ENCODE data around the gene DNAAF2. TPM values are rescaled to one million over a fixed set of nuclear protein-coding genes. Genes with fewer than 3 reads are reported as not detected.

DNAAF2 gene
- total and polyA plus RNA-seq, 2 donors (not counting 1 experiment from before 2014, with no cell fraction given): 8.5 to 26.9 TPM

DNA sequence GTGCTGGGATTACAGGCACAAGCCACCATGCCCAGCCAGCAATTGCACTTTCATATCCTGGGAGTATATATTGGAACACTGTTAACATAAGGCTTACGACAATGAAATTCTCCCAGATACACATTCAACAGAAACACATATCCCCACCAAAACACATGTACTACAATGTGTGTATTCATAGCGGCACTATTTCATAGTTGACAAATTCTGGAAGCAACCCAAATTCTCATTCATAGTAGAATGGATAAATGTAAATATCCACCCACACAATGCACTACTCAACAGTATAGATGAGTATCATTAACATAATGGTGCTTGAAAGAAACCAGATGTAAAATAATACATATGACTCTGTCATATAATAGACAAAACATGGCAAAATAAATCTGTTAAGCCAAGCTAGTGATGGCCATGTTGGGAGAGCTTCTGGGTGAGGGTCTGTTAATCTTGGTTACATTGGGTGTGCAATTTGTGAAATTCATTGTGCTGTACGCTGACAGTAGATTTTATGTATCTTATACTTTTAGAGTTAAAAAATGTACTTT lies 2.6 kb upstream of the DNAAF2 start:
- Histone ChIP-seq H3K9me3 (ENCODE audit: control extremely low read depth in 1 of 3, control insufficient read depth in 2 of 3, insufficient read depth in 1 of 3, low read length in 2 of 3) (no peaks in the 10 kb centered on the region), H3K4me1 (ENCODE audit: control insufficient read depth in 2 of 2, insufficient read depth in 2 of 2, low read length in 2 of 2) (peaks cover 26 to 27% of the 10 kb centered on the region in 2 donors), H3K27ac (ENCODE audit: low read length in 2 of 2) (no peak overlapping the region), H3K4me2 (replicated peaks; ENCODE audit: low read depth, low read length, poor library complexity, severe bottlenecking) (no peak overlapping the region), H2AFZ (ENCODE audit: insufficient read depth, low read depth, low read length, poor library complexity, severe bottlenecking) (no peak overlapping the region), H3K79me2 (ENCODE audit: control insufficient read depth, insufficient read depth, low read length) (peaks cover 81% of the 10 kb centered on the region), H3K27me3 (replicated peaks in 1 of 4; ENCODE audit: control extremely low read depth in 1 of 4, control insufficient read depth in 3 of 4, insufficient read depth in 4 of 4, low read length in 3 of 4) (no peaks in the 10 kb centered on the region), H4K20me1 (ENCODE audit: control insufficient read depth, insufficient read depth, low read length, poor library complexity, severe bottlenecking) (peaks cover 20% of the 10 kb centered on the region), H3K4me3 (ENCODE audit: control extremely low read depth in 1 of 5, extremely low read depth in 1 of 5, insufficient read depth in 1 of 5, low read depth in 2 of 5, low read length in 4 of 5) (no peak overlapping the region), H3K36me3 (replicated peaks in 1 of 2; ENCODE audit: control extremely low read depth in 1 of 2, control insufficient read depth in 1 of 2, extremely low read depth in 1 of 2, insufficient read depth in 2 of 2, low read length in 1 of 2) (peaks cover 0 to 24% of the 10 kb centered on the region in 2 experiments), H3K9ac (ENCODE audit: low read length) (no peak overlapping the region)
- no CpG with 5 or more reads among the region's 3 CpGs for WGBS (ENCODE audit: insufficient coverage)
- DNase-seq (no peak), ATAC-seq (ENCODE audit: low read depth) (no peak)
- POLR2A ChIA-PET: no interaction called here
- intact Hi-C loops (cut with micrococcal nuclease): no loop called here
- H3K27ac Mint-ChIP-seq: peak overlapping the region; percentile 5
- H3K4me3 Mint-ChIP-seq: no peak overlapping the region
- H3K9me3 Mint-ChIP-seq (ENCODE audit: insufficient read depth): no peaks in the 10 kb centered on the region
- H3K27me3 Mint-ChIP-seq: no peaks in the 10 kb centered on the region
- TF ChIP-seq EZH2 (IDR thresholded peaks at IDR 0.05; ENCODE audit: borderline replicate concordance, insufficient read depth, low read depth, low read length, poor library complexity, severe bottlenecking): no peak
- TF ChIP-seq, protein P1, sequence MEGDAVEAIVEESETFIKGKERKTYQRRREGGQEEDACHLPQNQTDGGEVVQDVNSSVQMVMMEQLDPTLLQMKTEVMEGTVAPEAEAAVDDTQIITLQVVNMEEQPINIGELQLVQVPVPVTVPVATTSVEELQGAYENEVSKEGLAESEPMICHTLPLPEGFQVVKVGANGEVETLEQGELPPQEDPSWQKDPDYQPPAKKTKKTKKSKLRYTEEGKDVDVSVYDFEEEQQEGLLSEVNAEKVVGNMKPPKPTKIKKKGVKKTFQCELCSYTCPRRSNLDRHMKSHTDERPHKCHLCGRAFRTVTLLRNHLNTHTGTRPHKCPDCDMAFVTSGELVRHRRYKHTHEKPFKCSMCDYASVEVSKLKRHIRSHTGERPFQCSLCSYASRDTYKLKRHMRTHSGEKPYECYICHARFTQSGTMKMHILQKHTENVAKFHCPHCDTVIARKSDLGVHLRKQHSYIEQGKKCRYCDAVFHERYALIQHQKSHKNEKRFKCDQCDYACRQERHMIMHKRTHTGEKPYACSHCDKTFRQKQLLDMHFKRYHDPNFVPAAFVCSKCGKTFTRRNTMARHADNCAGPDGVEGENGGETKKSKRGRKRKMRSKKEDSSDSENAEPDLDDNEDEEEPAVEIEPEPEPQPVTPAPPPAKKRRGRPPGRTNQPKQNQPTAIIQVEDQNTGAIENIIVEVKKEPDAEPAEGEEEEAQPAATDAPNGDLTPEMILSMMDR (IDR thresholded peaks at IDR 0.05): no peak
- peaks cover 61% of the 10 kb centered on the region for H3K4me1 Mint-ChIP-seq
- CTCF ChIA-PET: interaction anchor here (0.7 kb wide), 1 partner anchor 1152 kb away, joined by 3 read pairs; no protein-coding TSS in a partner anchor

DNA sequence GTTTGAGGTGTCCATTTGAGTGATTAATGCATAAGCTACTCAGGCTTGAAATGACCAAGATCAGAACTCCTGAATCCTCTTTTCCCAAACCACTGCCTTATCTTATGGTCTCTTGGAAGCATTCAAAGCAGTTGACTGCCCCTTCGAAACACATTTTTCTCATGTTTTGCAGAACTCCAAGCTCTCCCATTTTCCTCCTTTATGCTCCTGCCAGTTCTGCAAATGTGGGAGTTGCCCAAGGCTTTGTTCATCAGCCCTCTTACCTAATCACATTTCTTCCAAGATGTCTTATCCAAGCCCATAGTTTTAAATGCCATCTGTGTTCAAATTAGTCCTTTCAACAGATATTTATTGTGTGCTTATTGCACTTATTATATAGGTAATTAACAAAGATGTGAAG lies 1.8 kb upstream of the DNAAF2 start:
- Histone ChIP-seq H3K4me2 (replicated peaks; ENCODE audit: low read depth, low read length, poor library complexity, severe bottlenecking) (peak overlapping the region; percentile 89), H3K9ac (ENCODE audit: low read length) (no peak overlapping the region), H2AFZ (ENCODE audit: insufficient read depth, low read depth, low read length, poor library complexity, severe bottlenecking) (no peak overlapping the region), H3K9me3 (ENCODE audit: control extremely low read depth in 1 of 3, control insufficient read depth in 2 of 3, insufficient read depth in 1 of 3, low read length in 2 of 3) (no peaks in the 10 kb centered on the region), H3K79me2 (ENCODE audit: control insufficient read depth, insufficient read depth, low read length) (peaks cover 81% of the 10 kb centered on the region), H3K4me1 (ENCODE audit: control insufficient read depth in 2 of 2, insufficient read depth in 2 of 2, low read length in 2 of 2) (peaks cover 23 to 30% of the 10 kb centered on the region in 2 donors), H3K36me3 (replicated peaks in 1 of 2; ENCODE audit: control extremely low read depth in 1 of 2, control insufficient read depth in 1 of 2, extremely low read depth in 1 of 2, insufficient read depth in 2 of 2, low read length in 1 of 2) (peaks cover 0 to 24% of the 10 kb centered on the region in 2 experiments), H3K27me3 (replicated peaks in 1 of 4; ENCODE audit: control extremely low read depth in 1 of 4, control insufficient read depth in 3 of 4, insufficient read depth in 4 of 4, low read length in 3 of 4) (no peaks in the 10 kb centered on the region), H3K27ac (ENCODE audit: low read length in 2 of 2) (peak overlapping the region in 1 of 2 donors; percentile 97), H4K20me1 (ENCODE audit: control insufficient read depth, insufficient read depth, low read length, poor library complexity, severe bottlenecking) (peaks cover 20% of the 10 kb centered on the region), H3K4me3 (ENCODE audit: control extremely low read depth in 1 of 5, extremely low read depth in 1 of 5, insufficient read depth in 1 of 5, low read depth in 2 of 5, low read length in 4 of 5) (no peak overlapping the region)
- no peak for TF ChIP-seq EZH2 (IDR thresholded peaks at IDR 0.05; ENCODE audit: borderline replicate concordance, insufficient read depth, low read depth, low read length, poor library complexity, severe bottlenecking)
- TF ChIP-seq, protein P1 (IDR thresholded peaks at IDR 0.05): no peak
- Mint-ChIP-seq H3K4me3 (peak overlapping the region; percentile 76), H3K9me3 (ENCODE audit: insufficient read depth) (no peaks in the 10 kb centered on the region), H3K4me1 (peaks cover 58% of the 10 kb centered on the region), H3K27ac (peak overlapping the region; percentile 83), H3K27me3 (no peaks in the 10 kb centered on the region)
- WGBS (ENCODE audit: insufficient coverage): 89% methylated on average over 1 of the region's 1 CpG
- ATAC-seq (ENCODE audit: low read depth) (no peak), DNase-seq (no peak)
- intact Hi-C loops (cut with micrococcal nuclease): no loop called here
- ChIA-PET POLR2A (no interaction called here), CTCF (no interaction called here)

Data from B cell (primary cell).